AML-193 (cell line): ENCODE results near the gene CTTN.

Experiments
- DNase-seq, 2 experiments: peaks; one replicate each; lab custom pipeline; 2025; lab: John Stamatoyannopoulos, UW

Gene CTTN

DNA sequence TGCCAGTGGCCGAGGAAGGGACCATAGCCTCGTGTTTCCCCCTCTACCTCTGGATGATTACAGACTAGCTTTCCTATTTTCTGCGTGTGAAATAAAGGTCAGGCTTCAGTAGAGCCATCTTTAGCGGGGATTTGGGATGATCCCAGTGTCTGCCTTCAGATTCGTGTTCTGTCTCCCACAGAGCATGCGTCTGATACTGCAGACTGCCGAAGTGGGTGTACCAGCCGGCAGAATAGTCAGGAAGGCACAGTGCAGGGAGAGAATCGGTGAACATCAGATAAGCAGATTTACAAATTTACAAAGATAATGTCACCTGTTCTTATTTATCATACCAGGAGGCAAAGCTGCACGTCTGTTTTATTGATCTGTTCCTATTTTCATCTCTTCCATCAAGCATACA is 11.1 kb downstream of the CTTN start:
- no peak for DNase-seq

DNA sequence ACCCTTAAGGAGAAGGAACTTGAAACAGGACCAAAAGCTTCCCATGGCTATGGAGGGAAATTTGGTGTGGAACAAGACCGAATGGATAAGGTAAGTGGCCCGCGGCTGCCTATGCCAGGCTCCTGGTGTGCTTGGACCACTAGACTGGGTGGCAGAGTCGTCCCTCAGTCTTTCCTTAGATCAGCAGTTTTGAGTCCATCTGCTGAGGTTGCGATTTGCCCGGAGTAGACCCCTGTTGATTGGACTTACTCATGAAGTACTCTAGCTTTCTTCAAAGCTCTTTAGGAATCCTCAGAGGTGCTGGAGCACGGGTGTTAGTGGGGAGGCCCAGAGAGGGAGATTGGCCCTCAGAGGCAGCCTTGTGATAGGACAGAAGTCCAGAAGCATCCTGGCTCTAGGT is 11.5 kb downstream of the CTTN start:
- no peak for DNase-seq

GRCh38 chr11:70410276-70411205 is 12.2 kb downstream of the CTTN start:
- DNase-seq = no peak

- no peak for DNase-seq
Measured at GRCh38 chr11:70411713-70412452, 13.6 kb downstream of the CTTN start.

GRCh38 chr11:70413151-70413550 is 14.8 kb downstream of the CTTN start:
- no peak for DNase-seq

DNA sequence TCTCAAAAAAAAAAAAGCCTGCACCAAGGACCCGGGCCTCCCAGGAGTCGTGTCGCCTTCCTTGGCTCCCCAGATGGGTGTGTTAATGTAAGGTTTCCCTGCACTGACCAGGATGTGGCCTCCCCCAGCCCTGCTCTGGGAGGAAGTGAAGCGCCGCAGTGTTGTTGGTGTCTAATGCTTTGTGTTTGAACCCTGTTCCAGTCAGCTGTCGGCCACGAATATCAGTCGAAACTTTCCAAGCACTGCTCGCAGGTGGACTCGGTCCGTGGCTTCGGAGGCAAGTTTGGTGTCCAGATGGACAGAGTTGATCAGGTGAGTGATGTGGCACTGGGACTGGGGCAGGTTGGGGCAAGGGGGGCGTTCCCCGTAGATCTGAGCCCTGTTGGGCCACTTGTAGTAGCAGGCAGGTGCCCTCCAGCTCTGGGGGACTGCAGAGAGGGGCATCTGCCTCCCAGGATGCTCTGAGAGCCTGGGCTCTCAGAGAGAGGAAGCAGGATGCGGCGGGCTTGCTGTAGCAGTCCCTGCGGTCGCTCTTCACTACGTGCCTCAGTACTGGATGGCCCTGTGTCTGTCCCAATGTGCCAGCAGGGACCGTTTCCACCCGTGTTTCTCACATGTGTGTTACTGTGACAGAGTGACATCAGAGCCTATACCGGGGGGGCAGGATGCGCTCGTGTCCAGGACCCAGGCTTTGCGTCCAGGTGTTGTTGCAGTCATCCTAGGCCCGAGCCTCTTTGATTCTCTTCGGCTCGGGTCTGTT is 16.2 kb downstream of the CTTN start:
- DNase-seq = no peak

- DNase-seq = no peak
Measured at GRCh38 chr11:70415191-70415590, 16.9 kb downstream of the CTTN start.

GRCh38 chr11:70415642-70416395 is 17.5 kb downstream of the CTTN start:
- DNase-seq = peak in 1 of 2 experiments; percentile 39

DNA sequence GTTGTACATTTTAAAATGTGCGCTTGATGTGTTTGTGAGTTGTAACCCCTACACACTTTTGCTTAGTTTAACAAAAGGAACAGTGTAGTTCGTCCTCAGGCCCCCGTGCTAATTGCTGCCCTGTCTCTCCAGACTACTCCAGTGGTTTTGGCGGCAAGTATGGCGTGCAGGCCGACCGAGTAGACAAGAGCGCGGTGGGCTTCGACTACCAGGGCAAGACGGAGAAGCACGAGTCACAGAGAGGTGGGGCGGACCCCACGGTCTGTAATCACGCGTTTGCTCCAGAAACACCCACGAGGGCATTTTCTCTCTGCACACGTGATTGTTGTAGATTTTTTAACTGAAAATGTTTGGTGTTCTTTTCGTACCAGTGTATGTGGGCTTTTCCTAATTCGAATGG is 18.6 kb downstream of the CTTN start:
- no peak for DNase-seq

DNA sequence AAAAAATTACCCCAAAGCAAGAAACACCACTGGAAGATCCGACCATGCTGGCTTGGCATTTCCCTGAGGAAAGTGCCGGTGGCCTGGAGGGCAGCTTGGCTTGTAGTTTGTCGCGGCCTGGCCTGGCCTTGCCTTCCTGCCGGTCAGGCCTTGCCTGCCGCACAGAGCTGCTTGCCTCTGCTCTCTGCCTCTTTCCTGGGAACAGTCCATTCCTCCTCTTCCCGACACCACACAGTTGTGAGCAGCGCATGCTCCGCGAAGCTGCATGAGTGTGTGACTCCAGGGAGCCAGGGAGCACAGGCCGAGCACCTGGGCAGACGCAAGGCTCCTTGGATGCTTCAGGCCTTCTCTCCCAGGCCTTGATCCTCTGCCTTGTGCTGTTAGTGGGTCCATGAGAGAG is 19.8 kb downstream of the CTTN start:
- no peak for DNase-seq

- no peak for DNase-seq
Measured at GRCh38 chr11:70419307-70420007, 21.1 kb downstream of the CTTN start.

- no peak for DNase-seq
Measured at GRCh38 chr11:70420008-70420464, 21.7 kb downstream of the CTTN start.

- DNase-seq = no peak
Measured at GRCh38 chr11:70420496-70420895, 22.2 kb downstream of the CTTN start.

DNA sequence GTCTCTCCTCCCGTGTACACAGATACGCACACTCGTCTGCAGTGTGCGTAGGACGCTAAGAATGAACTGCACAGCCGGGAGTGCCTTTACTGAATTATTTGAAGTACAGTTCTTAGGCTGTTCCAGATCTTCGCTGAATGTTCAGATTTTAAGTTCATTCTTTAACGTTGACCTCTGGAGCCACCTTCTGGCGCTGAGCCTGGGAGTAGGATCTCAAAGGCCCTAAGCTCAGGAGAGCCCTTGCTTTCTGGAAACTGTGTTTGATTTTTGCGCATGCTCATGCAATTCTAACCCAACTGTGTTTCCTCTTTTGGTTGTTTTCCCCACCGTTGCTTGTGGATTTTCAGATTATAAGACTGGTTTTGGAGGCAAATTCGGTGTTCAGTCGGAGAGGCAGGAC is 22.8 kb downstream of the CTTN start:
- peak; percentile 33 to 38 for DNase-seq

DNA sequence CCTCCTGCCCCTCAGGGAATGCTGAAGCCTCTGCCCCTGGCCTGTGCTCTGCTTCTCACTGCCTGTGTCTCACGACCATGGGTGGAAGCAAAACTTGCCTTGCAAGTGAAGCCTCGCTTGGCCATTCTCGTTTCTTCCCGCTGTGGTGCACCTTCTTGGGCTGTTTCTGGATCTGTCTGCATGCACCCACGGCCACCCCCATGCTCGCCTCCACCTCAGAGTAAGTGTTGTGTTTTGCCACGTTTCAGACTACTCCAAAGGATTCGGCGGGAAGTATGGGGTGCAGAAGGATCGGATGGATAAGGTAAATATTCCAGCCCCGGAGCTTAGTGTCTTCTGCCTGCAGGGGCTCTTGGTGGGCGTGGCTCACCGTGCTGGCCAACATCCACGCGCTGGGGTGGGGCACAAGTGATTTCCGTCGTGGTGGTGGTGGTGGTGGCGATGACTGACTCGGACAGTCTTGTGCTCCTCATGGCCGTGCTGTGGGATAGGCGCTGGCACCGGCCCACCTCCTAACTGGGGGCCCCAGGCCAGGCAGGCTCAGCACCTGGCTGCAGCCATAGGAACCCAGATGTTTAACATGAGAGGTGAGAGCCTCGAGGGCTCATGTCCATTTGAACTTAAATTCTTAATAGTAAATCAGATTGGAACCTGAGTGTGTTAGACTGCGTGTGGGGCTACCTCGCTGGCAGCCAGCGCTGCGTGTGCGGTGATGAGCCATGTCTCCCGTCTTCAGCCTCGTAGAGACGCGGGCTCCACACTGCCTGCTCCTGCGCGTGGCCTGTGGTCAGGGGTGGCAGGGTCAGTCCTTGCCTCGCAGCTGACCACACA is 24.6 kb downstream of the CTTN start:
- DNase-seq = no peak

DNA sequence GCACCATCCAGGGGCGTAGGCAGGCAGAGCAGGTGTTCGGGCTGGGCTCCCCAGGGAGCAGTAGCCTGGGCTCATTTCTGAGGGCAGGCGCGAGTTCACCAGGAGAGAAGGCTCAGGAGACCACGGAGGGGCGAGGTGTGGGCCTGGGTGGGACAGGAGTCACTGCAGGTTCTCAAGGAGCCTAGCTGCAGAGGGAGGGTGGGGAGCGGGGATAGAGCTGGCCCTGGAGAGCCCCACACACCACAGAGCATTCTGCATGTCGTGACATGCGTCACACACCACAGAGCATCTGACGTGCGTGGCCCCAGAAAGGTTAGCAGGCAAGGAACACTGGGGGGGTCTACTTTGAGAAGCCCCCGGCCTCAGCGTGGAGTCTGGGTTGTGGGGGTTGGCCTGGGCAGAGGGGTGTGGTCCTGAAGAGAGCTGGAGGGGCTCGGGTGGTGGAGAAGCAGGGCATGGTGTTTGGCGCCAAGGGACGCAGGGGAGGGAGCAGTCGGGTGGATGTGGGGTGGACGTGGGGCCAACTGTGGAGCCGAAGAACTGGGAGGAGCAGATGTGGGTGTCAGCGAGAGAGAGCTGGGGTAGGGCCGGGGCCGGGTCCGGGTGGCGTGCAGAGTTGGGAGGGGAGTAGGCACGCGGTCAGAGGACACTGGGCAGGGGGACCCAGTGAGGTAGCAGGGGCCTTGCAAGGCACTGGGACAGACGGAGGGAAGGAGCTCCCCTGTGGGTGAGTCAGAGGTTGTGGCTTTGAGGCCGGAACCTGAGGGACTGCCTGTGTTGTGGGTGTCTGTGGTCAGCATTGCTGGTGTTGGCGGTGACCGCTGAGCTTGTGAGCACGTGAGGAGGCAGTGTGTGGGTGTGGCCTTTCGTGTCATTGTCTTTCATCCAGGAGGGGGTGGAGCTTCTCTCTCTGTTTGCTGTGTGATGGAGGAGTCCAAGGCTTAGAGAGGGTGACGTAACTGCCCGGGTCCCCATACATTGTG is 25.5 kb downstream of the CTTN start:
- DNase-seq = peak; percentile 70 to 75

DNA sequence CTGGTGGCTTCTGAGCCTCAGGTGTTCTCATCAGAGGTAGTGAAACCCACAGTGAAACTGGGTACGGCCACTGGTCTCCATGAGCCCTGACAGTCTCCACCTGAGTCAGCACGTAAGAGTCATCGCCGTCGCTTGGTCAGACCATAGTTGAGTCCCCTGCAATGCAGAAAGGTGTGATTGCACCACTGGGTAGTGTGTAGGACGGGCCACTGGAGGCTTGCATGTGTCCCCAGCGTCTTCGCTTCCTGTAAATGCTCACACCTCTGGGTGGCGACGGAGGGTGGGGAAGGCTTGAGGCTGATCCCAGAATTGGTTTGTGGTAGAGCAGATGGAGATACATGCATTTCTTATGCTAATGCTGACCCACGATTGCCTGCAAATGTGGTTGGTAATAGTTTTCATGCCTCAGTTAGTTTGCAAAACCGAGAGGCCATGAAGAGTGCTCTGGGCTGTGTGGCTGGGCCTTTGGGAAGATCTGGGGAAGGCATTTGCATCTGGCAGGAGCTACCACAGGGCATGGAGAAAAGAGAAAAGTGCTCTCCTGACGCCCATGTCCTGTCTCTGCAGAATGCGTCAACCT is 26.5 kb downstream of the CTTN start:
- no peak for DNase-seq

GRCh38 chr11:70427436-70427835 is 29.1 kb downstream of the CTTN start:
- DNase-seq = no peak
